H1 (cell line): ENCODE results near the gene DCTN2. TPM values are rescaled to one million over a fixed set of nuclear protein-coding genes. Genes with fewer than 3 reads are reported as not detected.
A peak's percentile ranks its signal among the peaks of the same experiment; 100 is the strongest.

Experiments
- microRNA counts: library from miRNA; unstranded; fragments of <30 nt; microRNA quantifications from one replicate; lab custom pipeline; 2015
- microRNA-seq, 2 experiments: library from miRNA; unstranded; fragments of <30 nt; microRNA quantifications; one replicate each; pipeline versions ENCODE4 to v1.2.0, GENCODE V29; 2016 to 2020; ENCODE audit warnings: borderline microRNAs expressed in 2 of 2, borderline number of aligned reads in 2 of 2, borderline replicate concordance in 1 of 2
- polyA plus RNA-seq, 7 experiments: library from polyadenylated mRNA; depleted of rRNA in 3 of 7; stranded (reverse) in 5 of 7; unstranded in 2 of 7; fragments of >200 nt in 5 of 7; fragments of 200-250 nt in 2 of 7; gene quantifications; 1 replicate in 5 of 7; 2 replicates in 1 of 7; 4 replicates in 1 of 7; pipeline versions ENCODE4 v1.2.1 to v1.2.3, GENCODE V29; 2011 to 2013; ENCODE audit warnings: missing spikeins in 2 of 7, mixed read lengths in 2 of 7
- small RNA-seq: library from polyadenylated mRNA; stranded (forward); fragments of <200 nt; extraction: miRNeasy Mini kit (QIAGEN cat#:217004); gene quantifications from one replicate; pipeline ENCODE3, GENCODE V24; 2013; ENCODE audit not compliant: insufficient read depth
- total RNA-seq: library from RNA; stranded (reverse); fragmentation: NEBNext Ultra II Directional; extraction: Animal tissue kit (Norgen Biotek cat#: 25700); gene quantifications from 2 replicates; pipeline ENCODE4 v1.2.1, GENCODE V29; 2021

DCTN2 gene
- total and polyA plus RNA-seq, 2 of the 8 experiments (the other 6 are each of a cell fraction or from before 2014, with no cell fraction given), result 90.3 to 91.9 TPM

MicroRNAs within 50 kb of the gene (microRNA counts, 767-probe panel; counts per million panel counts)
- microRNA hsa-miR-616-3p (lab: Ali Mortazavi, UCI), result 879 counts per million, percentile 95 among the panel's probes with 10 or more counts

Small RNA genes within 50 kb of the gene (microRNA-seq; reads per million reads assigned to microRNA genes)
- gene MIR616, result 0 reads per million in 2 experiments
- 0 to 0.20 reads per million in 2 experiments for gene MIR6758

Small RNA genes within 50 kb of the gene (small RNA-seq; reads per million reads assigned to genes)
- gene MIR616, result 0.69 reads per million

Other genes with a start within 250 kb of the DCTN2 start
- 23.7 and 27.0 TPM in 2 replicates for gene R3HDM2, start 116.1 kb downstream of the DCTN2 start, total RNA-seq
- gene R3HDM2, start 116.1 kb downstream of the DCTN2 start, polyA plus RNA-seq (2011; rRNA removed), result 25.6 and 37.1 TPM in 2 replicates
- not detected in 2 replicates for gene INHBC, start 112.4 kb downstream of the DCTN2 start, total RNA-seq
- 0.15 and 0.30 TPM in 2 replicates for gene INHBC, start 112.4 kb downstream of the DCTN2 start, polyA plus RNA-seq (2011; rRNA removed)
- gene INHBE, start 91.9 kb downstream of the DCTN2 start, total RNA-seq, result 7.0 and 10.2 TPM in 2 replicates
- gene INHBE, start 91.9 kb downstream of the DCTN2 start, polyA plus RNA-seq (2011; rRNA removed), result 18.8 and 31.9 TPM in 2 replicates
- 20.6 and 23.5 TPM in 2 replicates for gene GLI1, start 87.4 kb downstream of the DCTN2 start, total RNA-seq
- gene GLI1, start 87.4 kb downstream of the DCTN2 start, polyA plus RNA-seq (2011; rRNA removed), result 25.3 and 31.0 TPM in 2 replicates
- 2.3 and 3.2 TPM in 2 replicates for gene ARHGAP9, start 67.3 kb downstream of the DCTN2 start, total RNA-seq
- 6.0 and 7.0 TPM in 2 replicates for gene ARHGAP9, start 67.3 kb downstream of the DCTN2 start, polyA plus RNA-seq (2011; rRNA removed)
- gene MARS1, start 59.1 kb downstream of the DCTN2 start, total RNA-seq, result 398 and 407 TPM in 2 replicates
- 194 and 255 TPM in 2 replicates for gene MARS1, start 59.1 kb downstream of the DCTN2 start, polyA plus RNA-seq (2011; rRNA removed)
- gene DDIT3, start 26.7 kb downstream of the DCTN2 start, total RNA-seq, result 4.9 TPM in 2 replicates
- gene DDIT3, start 26.7 kb downstream of the DCTN2 start, polyA plus RNA-seq (2011; rRNA removed), result 4.7 and 5.7 TPM in 2 replicates
- gene MBD6, start 24.4 kb downstream of the DCTN2 start, total RNA-seq, result 32.3 and 32.7 TPM in 2 replicates
- gene MBD6, start 24.4 kb downstream of the DCTN2 start, polyA plus RNA-seq (2011; rRNA removed), result 3.9 and 6.9 TPM in 2 replicates
- gene KIF5A, start 2.9 kb upstream of the DCTN2 start, total RNA-seq, result 21.9 and 22.8 TPM in 2 replicates
- gene KIF5A, start 2.9 kb upstream of the DCTN2 start, polyA plus RNA-seq (2011; rRNA removed), result 10.7 and 11.7 TPM in 2 replicates
- gene PIP4K2C, start 44.0 kb upstream of the DCTN2 start, total RNA-seq, result 21.4 and 27.1 TPM in 2 replicates
- gene PIP4K2C, start 44.0 kb upstream of the DCTN2 start, polyA plus RNA-seq (2011; rRNA removed), result 21.0 and 25.0 TPM in 2 replicates
- gene DTX3, start 57.6 kb upstream of the DCTN2 start, total RNA-seq, result 41.8 and 43.4 TPM in 2 replicates
- gene DTX3, start 57.6 kb upstream of the DCTN2 start, polyA plus RNA-seq (2011; rRNA removed), result 92.5 and 126 TPM in 2 replicates
- gene ARHGEF25, start 64.2 kb upstream of the DCTN2 start, total RNA-seq, result 5.9 and 6.4 TPM in 2 replicates
- 8.6 and 8.8 TPM in 2 replicates for gene ARHGEF25, start 64.2 kb upstream of the DCTN2 start, polyA plus RNA-seq (2011; rRNA removed)
- 1.4 and 1.5 TPM in 2 replicates for gene B4GALNT1, start 86.0 kb upstream of the DCTN2 start, total RNA-seq
- gene B4GALNT1, start 86.0 kb upstream of the DCTN2 start, polyA plus RNA-seq (2011; rRNA removed), result 2.2 and 2.3 TPM in 2 replicates
- gene OS9, start 146.9 kb upstream of the DCTN2 start, total RNA-seq, result 71.0 and 74.3 TPM in 2 replicates
- gene OS9, start 146.9 kb upstream of the DCTN2 start, polyA plus RNA-seq (2011; rRNA removed), result 108 and 146 TPM in 2 replicates
- gene AGAP2, start 191.6 kb upstream of the DCTN2 start, total RNA-seq, result 1.5 and 1.7 TPM in 2 replicates
- 1.5 and 1.8 TPM in 2 replicates for gene AGAP2, start 191.6 kb upstream of the DCTN2 start, polyA plus RNA-seq (2011; rRNA removed)
- 15.2 and 15.8 TPM in 2 replicates for gene TSPAN31, start 197.8 kb upstream of the DCTN2 start, total RNA-seq
- gene TSPAN31, start 197.8 kb upstream of the DCTN2 start, polyA plus RNA-seq (2011; rRNA removed), result 23.3 and 31.4 TPM in 2 replicates
- 174 and 180 TPM in 2 replicates for gene CDK4, start 205.1 kb upstream of the DCTN2 start, total RNA-seq
- gene CDK4, start 205.1 kb upstream of the DCTN2 start, polyA plus RNA-seq (2011; rRNA removed), result 311 and 368 TPM in 2 replicates
- gene MARCHF9, start 207.9 kb upstream of the DCTN2 start, total RNA-seq, result 6.1 and 6.4 TPM in 2 replicates
- gene MARCHF9, start 207.9 kb upstream of the DCTN2 start, polyA plus RNA-seq (2011; rRNA removed), result 6.6 and 7.8 TPM in 2 replicates
- gene CYP27B1, start 219.9 kb upstream of the DCTN2 start, total RNA-seq, result 2.3 and 3.3 TPM in 2 replicates
- 2.6 and 2.9 TPM in 2 replicates for gene CYP27B1, start 219.9 kb upstream of the DCTN2 start, polyA plus RNA-seq (2011; rRNA removed)
- gene METTL1, start 224.9 kb upstream of the DCTN2 start, total RNA-seq, result 41.9 and 46.0 TPM in 2 replicates
- gene METTL1, start 224.9 kb upstream of the DCTN2 start, polyA plus RNA-seq (2011; rRNA removed), result 37.9 and 40.5 TPM in 2 replicates
- 3.1 and 3.8 TPM in 2 replicates for gene EEF1AKMT3, start 225.4 kb upstream of the DCTN2 start, total RNA-seq
- gene EEF1AKMT3, start 225.4 kb upstream of the DCTN2 start, polyA plus RNA-seq (2011; rRNA removed), result 3.6 and 4.4 TPM in 2 replicates
- gene TSFM, start 235.6 kb upstream of the DCTN2 start, total RNA-seq, result 47.9 and 49.8 TPM in 2 replicates
- gene TSFM, start 235.6 kb upstream of the DCTN2 start, polyA plus RNA-seq (2011; rRNA removed), result 17.4 and 21.5 TPM in 2 replicates